Psoas muscle (tissue), 8 donors: ENCODE data around the gene TEX9. TPM values are rescaled to one million over a fixed set of nuclear protein-coding genes. Genes with fewer than 3 reads are reported as not detected.

Source experiments
- ATAC-seq, 4 donors: fragments of 200-7000 bp; cut with Tn5 transposase; one replicate each; pipeline ENCODE4 v1.9.1; 2020; ENCODE audit warnings: moderate library complexity in 3 of 4, mild to moderate bottlenecking in 2 of 4
- DNase-seq, 2 donors: peaks; one replicate each; pipeline ENCODE4 v3.0.0-alpha.2; 2020
- H3K27ac ChIP-seq: fragments of 200-600 bp; one replicate; pipeline ENCODE4 v1.8.0; 2022
- H3K27me3 ChIP-seq, 3 donors: fragments of 200-600 bp in 1 of 3; one replicate each; pipeline versions ENCODE4 v1.6.1 to v1.8.0; 2013 to 2022; ENCODE audit warnings: low read length in 2 of 3, mild to moderate bottlenecking in 2 of 3, moderate library complexity in 1 of 3; ENCODE audit not compliant: insufficient read depth in 3 of 3
- H3K36me3 ChIP-seq, 2 donors: fragments of 200-600 bp in 1 of 2; one replicate each; pipeline versions ENCODE4 v1.6.1 to v1.8.0; 2013 to 2022; ENCODE audit warnings: low read depth in 1 of 2, mild to moderate bottlenecking in 1 of 2, moderate library complexity in 1 of 2; ENCODE audit not compliant: insufficient read depth in 1 of 2
- H3K4me1 ChIP-seq: fragments of 200-600 bp; one replicate; pipeline ENCODE4 v1.8.0; 2022
- H3K4me3 ChIP-seq: fragments of 200-600 bp; one replicate; pipeline ENCODE4 v1.8.0; 2022; ENCODE audit warnings: mild to moderate bottlenecking
- H3K9me3 ChIP-seq: fragments of 200-600 bp; one replicate; pipeline ENCODE4 v1.8.0; 2022
- CTCF ChIP-seq: fragments of 200-600 bp; IDR thresholded peaks from one replicate; pipeline ENCODE4 v1.8.0; 2022; ENCODE audit warnings: antibody characterized with exemption
- WGBS, 3 donors: extraction: QIAGEN DNeasy Blood & Tissue Kit; methylation state at CpG; one replicate each; pipeline versions ENCODE4 v1.1.6 to v1.1.7; 2013; 5-methylcytosine and 5-hydroxymethylcytosine counted together
- intact Hi-C, 2 donors: fragments of 100-400 bp; cut with DNase I; formaldehyde crosslinking; loops; one replicate each; pipeline versions ENCODE4 v1.11.0 to v1.14.2; 2022
- polyA plus RNA-seq, 3 donors: library from polyadenylated mRNA; stranded (reverse); fragments of 200-250 nt; gene quantifications; one replicate each; pipeline ENCODE4 v1.2.3, GENCODE V29; 2013
- total RNA-seq, 4 donors: library from RNA; stranded (reverse); fragmentation: NEBNext Ultra II Directional in 2 of 4; extraction: Animal tissue kit (Norgen Biotek cat#: 25700) in 2 of 4; gene quantifications; one replicate each; pipeline versions ENCODE4 v1.2.1 to v1.2.4, GENCODE V29; 2021 to 2023
- donor health status: healthy with polysubstance abuse.
- donor health status: DM: no; HTN: no; CAD: no; lungs with moderate emphysema.
- donor health status: Bipolar disorder and iron deficiency.
- donor health status: healthy.
- donor health status: DM: yes; HTN: yes; CAD: no.
- donor health status: DM: no; HTN: no; CAD: no.
- donor health status: DM: no; HTN: no; CAD: no.
- donor health status: DM: yes; HTN: yes; CAD: no.

The TEX9 gene
- total and polyA plus RNA-seq, 7 donors: 0.09 to 0.73 (median 0.33) TPM; not detected in 1

GRCh38 chr15:56323435-56323834 lies 41.8 kb upstream of the TEX9 start:
- TF ChIP-seq CTCF: no peak
- Histone ChIP-seq H3K27me3 (peaks cover 0 to 2% (median 0%) of the 10 kb centered on the region in 3 donors), H3K27ac (no peak overlapping the region), H3K4me3 (no peak overlapping the region), H3K4me1 (no peaks in the 10 kb centered on the region), H3K9me3 (no peaks in the 10 kb centered on the region), H3K36me3 (no peaks in the 10 kb centered on the region)
- no peak for ATAC-seq
- 46 to 53% (median 47%) methylated on average over 1 of the region's 1 CpG for WGBS, 3 donors
- no peak for DNase-seq
- intact Hi-C loops: no loop called here

GRCh38 chr15:56325186-56325585 lies 40.0 kb upstream of the TEX9 start:
- 52 to 74% (median 62%) methylated on average over 3 of the region's 3 CpGs for WGBS, 3 donors
- intact Hi-C loops: no loop called here

DNA sequence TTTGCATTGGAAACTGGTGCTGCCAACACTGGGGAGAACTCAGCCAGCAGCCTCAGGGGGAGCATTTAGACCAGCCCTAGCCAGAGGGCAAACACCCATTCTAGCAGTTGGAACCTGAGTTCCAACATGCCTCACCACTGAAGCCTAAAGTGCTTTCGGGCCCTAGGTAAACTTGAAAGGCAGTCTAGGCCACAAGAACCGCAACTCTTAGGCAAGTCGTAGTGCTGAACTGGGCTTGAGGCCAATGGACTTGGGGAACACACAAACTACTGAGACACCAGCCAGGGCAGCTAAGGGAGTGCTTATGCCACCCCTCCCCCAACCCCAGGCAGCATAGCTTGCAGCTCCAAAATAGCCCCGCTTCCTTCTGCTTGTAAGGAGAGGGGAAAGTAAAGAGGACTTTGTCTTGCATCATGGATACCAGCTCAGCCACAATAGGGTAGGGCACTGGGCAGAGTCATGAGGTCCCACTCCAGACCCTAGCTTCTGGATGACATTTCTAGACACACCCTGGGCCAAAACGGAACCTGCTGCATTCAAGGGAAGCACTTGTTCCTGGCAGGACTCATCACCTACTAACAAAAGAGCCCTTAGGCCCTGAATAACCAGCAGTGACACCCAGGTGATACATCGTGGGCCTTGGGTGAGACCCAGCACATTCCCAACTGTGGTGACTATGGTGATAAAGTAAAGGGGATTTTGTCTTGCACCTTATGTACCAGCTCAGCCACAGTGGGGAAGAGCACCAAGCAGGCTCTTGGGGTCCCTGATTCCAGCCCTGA lies 37.3 kb upstream of the TEX9 start:
- intact Hi-C loops: no loop called here
- TF ChIP-seq CTCF: no peak
- 75 to 87% (median 85%) methylated on average over 6 of the region's 6 CpGs for WGBS, 3 donors

More at GRCh38 chr15:56325186-56325585, 40.0 kb upstream of the TEX9 start:
- Histone ChIP-seq H3K9me3 (peaks cover under 1% of the 10 kb centered on the region), H3K27ac (no peak overlapping the region), H3K36me3 (no peaks in the 10 kb centered on the region), H3K27me3 (peaks cover 0 to 2% (median 0%) of the 10 kb centered on the region in 3 donors), H3K4me1 (no peaks in the 10 kb centered on the region), H3K4me3 (no peak overlapping the region)
- ATAC-seq (no peak), DNase-seq (no peak)
- no peak for TF ChIP-seq CTCF

DNA sequence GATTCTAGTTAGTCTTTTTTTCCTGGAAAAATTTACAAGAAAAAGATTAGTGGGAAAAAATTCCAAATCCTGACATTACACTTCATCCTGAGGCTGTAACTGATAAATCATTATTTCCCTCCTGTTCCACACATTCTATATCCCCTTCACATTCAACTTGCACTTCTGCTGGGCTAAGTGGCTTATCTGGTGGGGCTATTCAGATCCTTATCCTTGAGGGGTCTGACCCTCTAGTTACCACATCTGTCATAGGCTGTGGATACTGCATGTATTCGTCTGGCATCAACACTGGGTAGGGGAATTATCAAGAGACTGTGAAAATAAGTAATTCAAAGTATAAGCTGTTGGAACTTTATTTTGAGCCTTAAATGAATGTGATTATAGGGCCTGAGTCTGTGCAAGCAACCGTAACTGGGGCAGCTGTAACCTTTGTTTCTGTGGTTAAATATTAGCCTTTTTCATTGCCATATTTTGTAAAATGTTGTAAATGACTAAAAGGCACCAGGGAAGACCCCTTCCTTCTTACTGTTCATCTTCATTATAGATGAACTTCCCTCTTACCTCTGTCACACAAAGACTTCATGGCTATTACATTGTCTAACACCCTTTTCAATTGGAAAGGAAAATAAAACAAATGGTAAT lies 28.0 kb upstream of the TEX9 start:
- 56 to 70% (median 68%) methylated on average over 2 of the region's 2 CpGs for WGBS, 3 donors
- intact Hi-C loops: no loop called here

More for the DNA sequence above, 37.3 kb upstream of the TEX9 start:
- Histone ChIP-seq H3K4me3 (no peak overlapping the region), H3K9me3 (peaks cover 10% of the 10 kb centered on the region), H3K4me1 (no peaks in the 10 kb centered on the region), H3K27me3 (no peaks in the 10 kb centered on the region), H3K36me3 (no peaks in the 10 kb centered on the region), H3K27ac (no peak overlapping the region)
- no peak for ATAC-seq
- no peak for DNase-seq

More for the DNA sequence above, 28.0 kb upstream of the TEX9 start:
- H3K36me3 ChIP-seq: no peaks in the 10 kb centered on the region
- DNase-seq (no peak), ATAC-seq (no peak)
- H3K27me3 ChIP-seq: no peaks in the 10 kb centered on the region
- H3K9me3 ChIP-seq: no peaks in the 10 kb centered on the region
- H3K4me1 ChIP-seq: no peaks in the 10 kb centered on the region
- no peak for TF ChIP-seq CTCF
- no peak overlapping the region for H3K27ac ChIP-seq
- H3K4me3 ChIP-seq: no peak overlapping the region
